Heart left ventricle (tissue), 16 donors: ENCODE data around the gene EGLN3. TPM values are rescaled to one million over a fixed set of nuclear protein-coding genes. Genes with fewer than 3 reads are reported as not detected.

Experiments used
- ATAC-seq, 4 donors: fragments of 200-7000 bp; cut with Tn5 transposase; one replicate each; pipeline ENCODE4 v1.9.1; 2020 to 2022; ENCODE audit warnings: moderate library complexity in 4 of 4, mild to moderate bottlenecking in 3 of 4, moderate number of reproducible peaks in 1 of 4
- DNase-seq, 5 donors: peaks; one replicate each; pipeline ENCODE4 v3.0.0-alpha.2; 2020
- H3K27ac ChIP-seq, 12 donors: fragments of 200-600 bp; sonication (generic) in 4 of 12; one replicate each; pipeline versions ENCODE4 v1.5.0 to v1.8.0; 2016 to 2022; ENCODE audit warnings: mild to moderate bottlenecking in 2 of 12
- H3K27me3 ChIP-seq, 9 donors: fragments of 200-600 bp; sonication (generic) in 2 of 9; one replicate each; pipeline versions ENCODE4 v1.5.1 to v1.8.0; 2016 to 2022; ENCODE audit warnings: mild to moderate bottlenecking in 3 of 9
- H3K36me3 ChIP-seq, 9 donors: fragments of 200-600 bp; sonication (generic) in 2 of 9; one replicate each; pipeline versions ENCODE4 v1.5.0 to v1.8.0; 2018 to 2022; ENCODE audit warnings: mild to moderate bottlenecking in 2 of 9
- H3K4me1 ChIP-seq, 12 donors: fragments of 200-600 bp; sonication (generic) in 4 of 12; one replicate each; pipeline versions ENCODE4 v1.5.0 to v1.8.0; 2016 to 2022; ENCODE audit warnings: mild to moderate bottlenecking in 3 of 12
- H3K4me3 ChIP-seq, 12 donors: fragments of 200-600 bp; sonication (generic) in 4 of 12; one replicate each; pipeline versions ENCODE4 v1.5.0 to v1.8.0; 2017 to 2022; ENCODE audit warnings: mild to moderate bottlenecking in 9 of 12, moderate library complexity in 4 of 12
- H3K9me3 ChIP-seq, 12 donors: fragments of 200-600 bp; sonication (generic) in 4 of 12; one replicate each; pipeline versions ENCODE4 v1.5.0 to v1.8.0; 2016 to 2022; ENCODE audit warnings: mild to moderate bottlenecking in 1 of 12
- POLR2A ChIP-seq, 2 donors: fragments of 450-650 bp; IDR thresholded peaks; one replicate each; pipeline ENCODE4 v1.6.1; 2017; ENCODE audit warnings: antibody characterized with exemption in 2 of 2, mild to moderate bottlenecking in 2 of 2, moderate library complexity in 2 of 2
- WGBS, 4 donors: extraction: QIAGEN DNeasy Blood & Tissue Kit in 2 of 4; methylation state at CpG; one replicate each; pipeline versions ENCODE4 v1.1.5 to v1.1.7; 2013 to 2018; 5-methylcytosine and 5-hydroxymethylcytosine counted together
- intact Hi-C, 10 donors: fragments of 100-400 bp; cut with DNase I; formaldehyde crosslinking; loops; one replicate each; pipeline versions ENCODE4 v1.11.1 to v1.14.2; 2022
- polyA plus RNA-seq, 2 donors: library from polyadenylated mRNA; stranded (reverse); fragments of 200-250 nt; gene quantifications; one replicate each; pipeline ENCODE4 v1.2.3, GENCODE V29; 2013
- total RNA-seq, 9 donors: library from RNA; depleted of rRNA in 2 of 9; stranded (reverse); fragments of >200 nt in 2 of 9; fragmentation: NEBNext Ultra II Directional in 3 of 9; extraction: Animal tissue kit (Norgen Biotek cat#: 25700) in 3 of 9; gene quantifications; one replicate each; pipeline versions ENCODE4 v1.1.0 to v1.2.4, GENCODE V29; 2016 to 2023
- TF ChIP-seq, protein P1 (sequence below), 12 donors: fragments of 200-600 bp; sonication (generic) in 4 of 12; IDR thresholded peaks; one replicate each; pipeline versions ENCODE4 v1.5.0 to v1.8.0; 2018 to 2022; ENCODE audit warnings: antibody characterized with exemption in 12 of 12, mild to moderate bottlenecking in 5 of 12
- donor health status: ischemic (EF 13 %, LVEDD 7.1; RV severe dilation, severe dysfunction).
- donor health status: healthy with polysubstance abuse.
- donor health status: DM: no; HTN: yes; CAD: no.
- donor health status: DM: no; HTN: no; CAD: no.
- donor health status: ischemic (EF 25% LVEDD 6.9; RV normal size, moderate dysfunction).
- donor health status: ischemic (EF 25% LVEDD 5.7; RV mildly dilated, moderate dysfunction).
- donor health status: healthy.
- donor health status: DM: yes; HTN: yes; CAD: no.
- donor health status: ischemic (EF 35%, LVEDD 5.7; RV mildly dilated, moderate dysfunction).
- donor health status: nonischemic (EF 11% LVEDD 7.7; RV severe dilation, severe dysfunction).
- donor health status: DM: yes; HTN: yes; CAD: no.
- donor health status: PGD.
- donor health status: ischemic (EF 29% LVEDD 5.4; RV normal size, mild dysfunction).
- donor health status: nonischemic (EF 23%, LVEDD 6.1; RV moderate dilation, normal function).

Gene EGLN3
- total and polyA plus RNA-seq, 11 donors, result 46.5 to 308 (median 138) TPM

DNA sequence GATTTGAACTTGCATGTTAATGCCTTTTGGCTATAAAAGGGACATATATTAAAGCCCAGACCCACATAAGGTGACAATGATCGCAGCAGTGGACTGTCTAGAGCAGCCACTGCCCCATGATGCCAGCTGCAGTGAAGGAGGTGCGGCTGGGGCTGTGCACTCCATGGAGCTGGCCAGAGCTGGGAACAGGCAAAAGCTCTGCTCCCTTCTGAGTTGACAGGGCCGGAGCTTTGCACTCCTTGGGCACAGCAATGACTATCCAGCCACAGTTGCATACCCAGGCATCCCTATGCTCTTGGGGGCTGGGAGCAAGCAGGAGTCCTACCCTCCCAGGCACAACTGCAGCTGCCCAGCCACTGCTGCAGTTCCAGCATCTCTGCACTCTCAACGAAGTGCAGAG, 50.2 kb downstream of the EGLN3 start:
- Histone ChIP-seq H3K36me3 (no peaks in the 10 kb centered on the region), H3K4me1 (peaks cover 0 to 8% (median 0%) of the 10 kb centered on the region in 12 donors), H3K27me3 (no peaks in the 10 kb centered on the region), H3K9me3 (peaks cover 0 to under 1% (median 0%) of the 10 kb centered on the region in 12 donors), H3K4me3 (no peak overlapping the region), H3K27ac (no peak overlapping the region)
- intact Hi-C loops, result loop anchor here in 1 of 10 donors (5.0 kb wide), 1 partner anchor 43 kb away; no protein-coding TSS in a partner anchor
- no peak for TF ChIP-seq POLR2A (IDR thresholded peaks at IDR 0.05)
- TF ChIP-seq, protein P1, sequence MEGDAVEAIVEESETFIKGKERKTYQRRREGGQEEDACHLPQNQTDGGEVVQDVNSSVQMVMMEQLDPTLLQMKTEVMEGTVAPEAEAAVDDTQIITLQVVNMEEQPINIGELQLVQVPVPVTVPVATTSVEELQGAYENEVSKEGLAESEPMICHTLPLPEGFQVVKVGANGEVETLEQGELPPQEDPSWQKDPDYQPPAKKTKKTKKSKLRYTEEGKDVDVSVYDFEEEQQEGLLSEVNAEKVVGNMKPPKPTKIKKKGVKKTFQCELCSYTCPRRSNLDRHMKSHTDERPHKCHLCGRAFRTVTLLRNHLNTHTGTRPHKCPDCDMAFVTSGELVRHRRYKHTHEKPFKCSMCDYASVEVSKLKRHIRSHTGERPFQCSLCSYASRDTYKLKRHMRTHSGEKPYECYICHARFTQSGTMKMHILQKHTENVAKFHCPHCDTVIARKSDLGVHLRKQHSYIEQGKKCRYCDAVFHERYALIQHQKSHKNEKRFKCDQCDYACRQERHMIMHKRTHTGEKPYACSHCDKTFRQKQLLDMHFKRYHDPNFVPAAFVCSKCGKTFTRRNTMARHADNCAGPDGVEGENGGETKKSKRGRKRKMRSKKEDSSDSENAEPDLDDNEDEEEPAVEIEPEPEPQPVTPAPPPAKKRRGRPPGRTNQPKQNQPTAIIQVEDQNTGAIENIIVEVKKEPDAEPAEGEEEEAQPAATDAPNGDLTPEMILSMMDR (IDR thresholded peaks at IDR 0.05), result no peak
- ATAC-seq (no peak), DNase-seq (no peak)
- WGBS, 4 donors, result 89 to 96% (median 92%) methylated on average over 3 to 4 of the region's 4 CpGs

DNA sequence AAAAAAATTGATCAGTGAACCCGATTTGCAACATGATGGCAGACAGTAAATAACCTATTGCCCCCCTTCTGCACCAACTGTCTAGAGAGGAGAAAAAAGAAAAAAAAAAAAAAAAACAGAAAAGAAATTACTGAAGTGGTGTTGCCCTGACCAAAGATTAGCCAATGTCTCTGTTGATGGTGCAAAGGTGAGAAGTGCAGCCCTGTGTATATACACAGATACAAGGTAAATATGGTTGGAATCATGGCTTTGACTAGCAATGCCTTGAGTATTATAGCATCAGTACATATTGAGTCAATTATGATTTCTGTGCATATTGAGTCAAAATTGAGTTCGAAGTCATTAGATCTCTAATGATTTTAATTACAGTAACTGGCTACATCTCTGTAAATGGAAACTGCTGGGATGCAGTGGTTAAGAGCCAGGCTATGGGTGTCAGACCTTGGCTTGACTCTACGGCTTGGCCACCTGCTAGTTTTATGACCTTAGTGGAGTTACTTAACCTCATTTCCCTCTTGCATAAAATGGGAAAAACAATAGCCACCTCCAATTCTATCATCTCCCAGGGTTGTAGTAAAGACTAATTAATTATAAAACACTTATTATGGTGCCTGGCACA, 51.0 kb downstream of the EGLN3 start:
- H3K9me3 ChIP-seq, result peaks cover 0 to 9% (median 0%) of the 10 kb centered on the region in 12 donors

DNA sequence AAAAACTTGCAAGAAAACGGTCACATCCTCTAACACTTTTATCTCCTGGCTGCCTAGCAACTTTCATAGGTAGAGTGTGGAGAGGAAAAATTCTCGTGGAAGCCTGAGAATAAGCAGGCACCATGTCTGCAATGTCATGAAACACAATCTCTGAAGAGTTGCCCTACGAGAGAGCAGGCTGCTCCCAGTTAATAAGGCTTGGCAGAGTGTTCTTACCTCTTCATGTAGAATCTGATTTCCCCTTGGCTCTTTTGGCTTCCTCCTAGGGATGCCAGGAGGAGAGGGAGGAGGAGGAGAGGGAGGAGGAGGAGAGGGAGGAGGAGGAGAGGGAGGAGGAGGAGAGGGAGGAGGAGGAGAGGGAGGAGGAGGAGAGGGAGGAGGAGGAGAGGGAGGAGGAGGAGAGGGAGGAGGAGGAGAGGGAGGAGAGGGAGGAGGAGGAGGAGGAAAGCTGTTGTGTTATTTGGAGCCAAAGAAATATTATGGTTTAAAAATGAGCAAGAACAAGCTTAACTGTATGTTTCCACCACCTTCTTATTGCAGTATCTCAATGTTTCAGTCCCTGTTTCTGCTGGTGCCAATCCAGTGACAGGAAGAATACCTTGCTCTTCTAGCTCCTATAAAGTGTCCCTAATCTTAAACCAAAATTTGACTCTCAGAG, 52.9 kb downstream of the EGLN3 start:
- H3K27ac ChIP-seq, result peak overlapping the region in 5 of 12 donors; percentile 17 to 72 (median 39)
- WGBS, 4 donors, result 6 to 26% (median 21%) methylated on average over 3 of the region's 3 CpGs
- ATAC-seq, result peak; percentile 41 to 73 (median 54)
- intact Hi-C loops, result no loop called here
- H3K9me3 ChIP-seq, result peaks cover 0 to 17% (median 2%) of the 10 kb centered on the region in 12 donors
- H3K4me3 ChIP-seq, result peak overlapping the region in 1 of 12 donors; percentile 3
- peaks cover 0 to 8% (median 0%) of the 10 kb centered on the region in 12 donors for H3K4me1 ChIP-seq
- no peak for TF ChIP-seq POLR2A (IDR thresholded peaks at IDR 0.05)
- TF ChIP-seq, protein P1 (IDR thresholded peaks at IDR 0.05), result no peak
- H3K36me3 ChIP-seq, result no peaks in the 10 kb centered on the region
- no peak for DNase-seq
- no peaks in the 10 kb centered on the region for H3K27me3 ChIP-seq

More for the DNA sequence above, 51.0 kb downstream of the EGLN3 start:
- Histone ChIP-seq H3K36me3 (no peaks in the 10 kb centered on the region), H3K27me3 (no peaks in the 10 kb centered on the region), H3K4me3 (no peak overlapping the region), H3K27ac (no peak overlapping the region), H3K4me1 (peaks cover 0 to 8% (median 0%) of the 10 kb centered on the region in 12 donors)
- DNase-seq, result no peak
- no peak for ATAC-seq
- no peak for TF ChIP-seq POLR2A (IDR thresholded peaks at IDR 0.05)
- TF ChIP-seq, protein P1 (IDR thresholded peaks at IDR 0.05), result no peak
- intact Hi-C loops, result loop anchor here in 1 of 10 donors (5.0 kb wide), 1 partner anchor 43 kb away; no protein-coding TSS in a partner anchor
- WGBS, 4 donors, result 76 to 89% (median 79%) methylated on average over 3 of the region's 3 CpGs

DNA sequence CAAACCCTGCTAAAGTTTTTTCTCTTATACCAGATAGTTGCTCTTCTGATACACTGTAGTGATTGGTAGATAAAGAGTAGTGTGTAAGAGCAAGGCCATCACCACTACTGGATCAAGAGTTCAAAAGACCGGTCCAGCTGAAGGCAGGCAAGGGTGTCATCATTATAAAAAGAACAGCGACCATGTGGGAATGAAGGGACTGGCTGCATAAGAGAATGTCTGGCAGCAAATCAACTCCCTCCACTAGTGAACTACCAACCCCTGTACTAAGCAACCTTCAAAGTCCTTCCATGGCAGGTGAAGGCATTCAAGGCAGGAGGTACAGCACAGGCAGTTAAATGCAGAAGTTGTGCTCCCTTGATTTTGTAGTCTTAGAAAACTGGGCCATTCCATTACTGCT, 53.5 kb downstream of the EGLN3 start:
- peaks cover 0 to 8% (median 0%) of the 10 kb centered on the region in 12 donors for H3K4me1 ChIP-seq
- peak; percentile 65 to 79 (median 70) for ATAC-seq
- no peaks in the 10 kb centered on the region for H3K36me3 ChIP-seq
- H3K9me3 ChIP-seq, result peaks cover 0 to 17% (median 2%) of the 10 kb centered on the region in 12 donors
- WGBS, 4 donors, result 29 to 63% (median 55%) methylated on average over 2 of the region's 2 CpGs
- intact Hi-C loops, result no loop called here
- DNase-seq, result no peak
- peak overlapping the region in 1 of 12 donors; percentile 3 for H3K4me3 ChIP-seq
- H3K27ac ChIP-seq, result peak overlapping the region in 5 of 12 donors; percentile 17 to 72 (median 39)
- TF ChIP-seq, protein P1 (IDR thresholded peaks at IDR 0.05), result no peak
- TF ChIP-seq POLR2A (IDR thresholded peaks at IDR 0.05), result no peak
- H3K27me3 ChIP-seq, result no peaks in the 10 kb centered on the region
